CD4-positive, alpha-beta T cell (primary cell): ENCODE data around the gene MAP3K1. TPM values are rescaled to one million over a fixed set of nuclear protein-coding genes. Genes with fewer than 3 reads are reported as not detected.

ENCODE experiments used
- ATAC-seq: fragments of 200-7000 bp; cut with Tn5 transposase; one replicate; pipeline ENCODE4 v1.10.0; 2022; ENCODE audit warnings: mild to moderate bottlenecking; ENCODE audit not compliant: poor library complexity
- CTCF ChIA-PET: fragments of 350-600 bp; sonication (Branson Sonifier 250); formaldehyde crosslinking; loops from one replicate; lab custom pipeline; 2021; ENCODE audit warnings: antibody characterized with exemption, inconsistent platforms; lab: Charles Lee
- POLR2A ChIA-PET: fragments of 350-600 bp; sonication (Branson Sonifier 250); formaldehyde crosslinking; loops from one replicate; lab custom pipeline; 2021; ENCODE audit warnings: antibody characterized with exemption, inconsistent platforms; lab: Charles Lee
- DNase-seq, 14 experiments: peaks; one replicate each; pipeline ENCODE4 v3.0.0-alpha.2; 2013 to 2020; ENCODE audit warnings: mixed read lengths in 2 of 14
- H3K27ac ChIP-seq, 2 donors: one replicate each; pipeline versions ENCODE4 v1.5.1 to v1.7.0; 2013; ENCODE audit warnings: low read length in 2 of 2, low read depth in 1 of 2, mild to moderate bottlenecking in 1 of 2
- H3K27me3 ChIP-seq, 2 experiments: 1 replicate in 1 of 2; 2 replicates in 1 of 2; pipeline versions ENCODE4 v1.6.1 to v1.7.0; 2013; ENCODE audit warnings: low read length in 2 of 2, control low read depth in 1 of 2, mild to moderate bottlenecking in 1 of 2, moderate library complexity in 1 of 2; ENCODE audit not compliant: insufficient read depth in 2 of 2, control insufficient read depth in 1 of 2
- H3K36me3 ChIP-seq: one replicate; pipeline ENCODE4 v1.6.1; 2013; ENCODE audit warnings: low read length, control low read depth; ENCODE audit not compliant: insufficient read depth
- H3K4me1 ChIP-seq: one replicate; pipeline ENCODE4 v1.6.1; 2013; ENCODE audit warnings: low read length, control low read depth; ENCODE audit not compliant: insufficient read depth
- H3K4me3 ChIP-seq: one replicate; pipeline ENCODE4 v1.5.1; 2013; ENCODE audit warnings: mild to moderate bottlenecking, low read length, moderate library complexity
- H3K9me3 ChIP-seq, 2 experiments: 1 replicate in 1 of 2; 2 replicates in 1 of 2; pipeline versions ENCODE4 v1.6.1 to v1.7.0; 2013; ENCODE audit warnings: low read length in 2 of 2, mild to moderate bottlenecking in 2 of 2, control low read depth in 1 of 2, moderate library complexity in 1 of 2; ENCODE audit not compliant: control insufficient read depth in 1 of 2, insufficient read depth in 1 of 2
- H3K27ac Mint-ChIP-seq: one replicate; pipeline ENCODE4 v1.8.0; 2020; ENCODE audit warnings: mixed read lengths
- H3K27me3 Mint-ChIP-seq: one replicate; pipeline ENCODE4 v1.8.0; 2021; ENCODE audit warnings: mixed read lengths
- H3K36me3 Mint-ChIP-seq: one replicate; pipeline ENCODE4 v1.8.0; 2021; ENCODE audit warnings: low read depth, mixed read lengths
- H3K4me1 Mint-ChIP-seq: one replicate; pipeline ENCODE4 v1.8.0; 2021; ENCODE audit warnings: low read depth, mixed read lengths
- H3K4me3 Mint-ChIP-seq: one replicate; pipeline ENCODE4 v1.8.0; 2020; ENCODE audit warnings: mild to moderate bottlenecking, mixed read lengths
- H3K9me3 Mint-ChIP-seq: one replicate; pipeline ENCODE4 v1.8.0; 2020; ENCODE audit warnings: mixed read lengths
- intact Hi-C, 2 experiments: fragments of 100-400 bp; cut with DNase I in 1 of 2; cut with micrococcal nuclease in 1 of 2; formaldehyde crosslinking; loops; one replicate each; pipeline versions ENCODE4 v1.15.1 to v1.9.0; 2023 to 2025; cut with DNase I, micrococcal nuclease
- total RNA-seq, 174 experiments: library from RNA in 2 of 174; stranded (reverse) in 2 of 174; gene quantifications; one replicate each; pipeline ENCODE4 v1.2.3 and lab custom pipeline; 2021 to 2026
- TF ChIP-seq, protein P1 (sequence below): fragments of 200-600 bp; IDR thresholded peaks from one replicate; pipeline ENCODE4 v1.8.0; 2022; ENCODE audit warnings: antibody characterized with exemption, mild to moderate bottlenecking

MAP3K1 gene
- total RNA-seq, 2 experiments from 2014 or later = 59.4 to 62.5 TPM

- no peaks in the 10 kb centered on the region for H3K27me3 ChIP-seq
- CTCF ChIA-PET = interaction anchor here (0.6 to 1.7 kb wide), 4 partner anchors 18 to 737 kb away, joined by 3 to 6 read pairs (median 4); partner anchors contain the start of gene MAP3K1
- no peaks in the 10 kb centered on the region for H3K27me3 Mint-ChIP-seq
- H3K4me1 ChIP-seq = peaks cover 65% of the 10 kb centered on the region
- no peaks in the 10 kb centered on the region for H3K36me3 ChIP-seq
- peak overlapping the region; percentile 39 for H3K4me3 Mint-ChIP-seq
- ATAC-seq (peak; percentile 41), DNase-seq (peak in 2 of 14 experiments; percentile 26 to 56)
- H3K4me3 ChIP-seq = no peak overlapping the region
- H3K9me3 Mint-ChIP-seq = no peaks in the 10 kb centered on the region
- peak overlapping the region; percentile 94 for H3K27ac Mint-ChIP-seq
- H3K36me3 Mint-ChIP-seq = no peaks in the 10 kb centered on the region
- H3K27ac ChIP-seq = no peak overlapping the region
- TF ChIP-seq, protein P1, sequence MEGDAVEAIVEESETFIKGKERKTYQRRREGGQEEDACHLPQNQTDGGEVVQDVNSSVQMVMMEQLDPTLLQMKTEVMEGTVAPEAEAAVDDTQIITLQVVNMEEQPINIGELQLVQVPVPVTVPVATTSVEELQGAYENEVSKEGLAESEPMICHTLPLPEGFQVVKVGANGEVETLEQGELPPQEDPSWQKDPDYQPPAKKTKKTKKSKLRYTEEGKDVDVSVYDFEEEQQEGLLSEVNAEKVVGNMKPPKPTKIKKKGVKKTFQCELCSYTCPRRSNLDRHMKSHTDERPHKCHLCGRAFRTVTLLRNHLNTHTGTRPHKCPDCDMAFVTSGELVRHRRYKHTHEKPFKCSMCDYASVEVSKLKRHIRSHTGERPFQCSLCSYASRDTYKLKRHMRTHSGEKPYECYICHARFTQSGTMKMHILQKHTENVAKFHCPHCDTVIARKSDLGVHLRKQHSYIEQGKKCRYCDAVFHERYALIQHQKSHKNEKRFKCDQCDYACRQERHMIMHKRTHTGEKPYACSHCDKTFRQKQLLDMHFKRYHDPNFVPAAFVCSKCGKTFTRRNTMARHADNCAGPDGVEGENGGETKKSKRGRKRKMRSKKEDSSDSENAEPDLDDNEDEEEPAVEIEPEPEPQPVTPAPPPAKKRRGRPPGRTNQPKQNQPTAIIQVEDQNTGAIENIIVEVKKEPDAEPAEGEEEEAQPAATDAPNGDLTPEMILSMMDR = no peak
- POLR2A ChIA-PET = interaction anchor here (0.6 to 1.3 kb wide), 3 partner anchors 19 to 563 kb away, joined by 3 read pairs; no protein-coding TSS in a partner anchor
- intact Hi-C loops = loop anchor here in 1 of 2 experiments (10.0 kb wide), 1 partner anchor 859 kb away; no protein-coding TSS in a partner anchor
- no peaks in the 10 kb centered on the region for H3K9me3 ChIP-seq
- peaks cover 94% of the 10 kb centered on the region for H3K4me1 Mint-ChIP-seq
Measured at GRCh38 chr5:56833325-56833724, 18.0 kb downstream of the MAP3K1 start.

GRCh38 chr5:56837381-56837780, 22.0 kb downstream of the MAP3K1 start:
- no peak for DNase-seq
- intact Hi-C loops = loop anchor here (2.0 to 10.0 kb wide), 4 partner anchors 17 to 863 kb away; no protein-coding TSS in a partner anchor
- Mint-ChIP-seq H3K9me3 (no peaks in the 10 kb centered on the region), H3K27ac (peak overlapping the region; percentile 81), H3K27me3 (no peaks in the 10 kb centered on the region), H3K4me3 (no peak overlapping the region), H3K36me3 (no peaks in the 10 kb centered on the region), H3K4me1 (peaks cover 89% of the 10 kb centered on the region)
- no peaks in the 10 kb centered on the region for H3K9me3 ChIP-seq
- H3K27me3 ChIP-seq = no peaks in the 10 kb centered on the region
- H3K36me3 ChIP-seq = no peaks in the 10 kb centered on the region
- ATAC-seq = no peak
- H3K27ac ChIP-seq = peak overlapping the region; percentile 3 to 29
- TF ChIP-seq, protein P1 = no peak
- POLR2A ChIA-PET = interaction anchor here (0.7 to 2.8 kb wide), 13 partner anchors 9 to 567 kb away, joined by 3 to 28 read pairs (median 4); partner anchors contain the start of gene MAP3K1
- CTCF ChIA-PET = interaction anchor here (1.4 to 2.5 kb wide), 11 partner anchors 8 to 636 kb away, joined by 4 to 40 read pairs (median 6); no protein-coding TSS in a partner anchor
- peaks cover 51% of the 10 kb centered on the region for H3K4me1 ChIP-seq
- no peak overlapping the region for H3K4me3 ChIP-seq

DNA sequence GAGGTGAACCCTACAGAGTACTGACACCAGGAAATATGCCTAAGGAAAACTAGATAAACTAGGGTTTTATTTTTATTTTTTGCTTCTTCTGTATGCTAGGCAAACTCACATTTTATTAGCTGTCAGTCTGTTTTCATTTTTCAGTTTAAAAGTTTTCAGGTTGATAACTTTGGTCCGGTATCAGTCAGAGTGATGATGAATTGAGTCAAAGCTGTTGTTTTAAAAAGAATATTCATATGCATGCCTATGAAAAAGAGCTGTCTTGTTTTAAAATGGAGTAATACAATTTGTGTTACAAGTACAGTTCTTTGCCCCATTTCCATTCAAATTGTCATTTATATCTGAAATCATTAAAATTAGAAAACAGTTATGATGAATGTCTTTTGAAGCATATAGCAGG, 22.6 kb downstream of the MAP3K1 start:
- no peak overlapping the region for H3K4me3 ChIP-seq
- Mint-ChIP-seq H3K4me3 (peak overlapping the region; percentile 74), H3K4me1 (peaks cover 92% of the 10 kb centered on the region), H3K36me3 (no peaks in the 10 kb centered on the region), H3K9me3 (no peaks in the 10 kb centered on the region), H3K27ac (peak overlapping the region; percentile 81), H3K27me3 (no peaks in the 10 kb centered on the region)
- intact Hi-C loops = loop anchor here (1.0 to 10.0 kb wide), 7 partner anchors 17 to 901 kb away; no protein-coding TSS in a partner anchor
- POLR2A ChIA-PET = interaction anchor here (0.6 to 2.8 kb wide), 17 partner anchors 9 to 568 kb away, joined by 3 to 28 read pairs (median 5); partner anchors contain the start of gene MAP3K1
- no peaks in the 10 kb centered on the region for H3K27me3 ChIP-seq
- H3K36me3 ChIP-seq = no peaks in the 10 kb centered on the region
- H3K9me3 ChIP-seq = no peaks in the 10 kb centered on the region
- no peak for ATAC-seq
- peaks cover 51% of the 10 kb centered on the region for H3K4me1 ChIP-seq
- TF ChIP-seq, protein P1 = no peak
- DNase-seq = no peak
- CTCF ChIA-PET = interaction anchor here (1.1 to 2.5 kb wide), 25 partner anchors 9 to 714 kb away, joined by 3 to 40 read pairs (median 4); no protein-coding TSS in a partner anchor
- H3K27ac ChIP-seq = peak overlapping the region in 1 of 2 donors; percentile 3
